ENCODE results near the gene KIF25.

DNA sequence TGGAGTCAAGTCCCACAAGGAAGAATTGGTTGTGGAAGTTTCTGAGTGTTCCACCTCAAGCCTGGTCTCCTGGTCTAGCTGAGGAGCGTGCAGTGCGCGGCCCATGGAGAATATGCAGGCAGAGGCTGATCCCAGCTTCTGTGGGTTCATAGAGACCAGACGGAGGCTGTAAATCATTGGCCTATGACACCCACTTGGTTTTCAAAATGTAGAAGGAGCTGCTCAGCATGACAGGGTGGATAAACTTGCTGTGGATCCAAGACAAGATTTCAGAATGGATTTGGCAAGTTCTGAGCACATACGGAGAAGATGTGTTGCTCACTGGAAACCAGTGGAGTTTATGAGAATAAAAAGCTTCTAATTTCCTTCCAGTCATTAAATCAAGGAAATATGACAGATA is 744 bp downstream of the KIF25 start:
- TF ChIP-seq CTCF (conservative IDR thresholded peaks at IDR 0.05), result no peak
- TF ChIP-seq EZH2 (IDR thresholded peaks at IDR 0.05; ENCODE audit: low read depth), result no peak
